GOT3 (cell line): ENCODE data around the gene UNK.
"Not testable (repeated sequence)": the region's sequence is repeated elsewhere in the genome, so short reads cannot be mapped to it uniquely, and the experiment has no call there.

Experiments
- DNase-seq: peaks from one replicate; lab custom pipeline; 2025; ENCODE audit warnings: mixed read lengths; lab: John Stamatoyannopoulos, UW

The UNK gene

DNA sequence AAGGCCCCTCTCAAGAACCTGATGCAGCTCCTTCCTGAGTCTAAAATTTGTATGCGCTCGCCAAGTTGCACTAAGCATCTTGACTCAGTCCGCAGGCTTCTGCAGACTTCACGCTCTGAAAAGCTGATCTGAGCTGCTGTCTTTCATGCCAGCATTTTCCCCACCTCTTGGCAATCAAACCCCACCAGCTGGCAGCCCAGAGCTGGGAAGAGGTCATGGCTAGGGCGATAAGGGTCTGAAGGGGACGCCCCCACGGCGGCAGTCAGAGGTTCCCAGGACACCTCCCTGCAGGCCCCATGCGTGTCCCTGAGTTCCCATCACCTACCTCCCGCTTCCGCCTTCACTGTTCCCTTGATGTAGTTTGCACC lies 64.7 kb downstream of the UNK start:
- no peak for DNase-seq

DNA sequence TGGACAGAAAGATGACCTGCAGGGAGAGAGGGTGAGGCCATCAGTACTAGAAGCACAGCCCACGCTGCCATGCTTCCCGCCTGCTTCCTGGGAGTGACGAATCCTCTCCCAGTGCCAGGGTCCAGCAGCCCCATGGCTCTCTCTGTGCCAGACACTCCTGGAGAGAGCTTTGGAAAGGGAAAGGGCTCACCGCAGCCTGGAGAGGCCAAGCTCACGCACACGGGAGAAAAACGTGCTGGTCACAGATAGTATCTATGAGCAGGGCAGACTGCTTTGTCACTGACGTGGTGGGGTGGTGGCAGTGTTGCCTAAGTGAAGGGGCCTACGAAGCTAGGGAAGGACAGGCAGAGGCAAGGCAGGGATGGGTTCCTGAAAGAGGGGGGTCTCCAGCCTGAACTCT lies 65.1 kb downstream of the UNK start:
- DNase-seq: no peak

DNA sequence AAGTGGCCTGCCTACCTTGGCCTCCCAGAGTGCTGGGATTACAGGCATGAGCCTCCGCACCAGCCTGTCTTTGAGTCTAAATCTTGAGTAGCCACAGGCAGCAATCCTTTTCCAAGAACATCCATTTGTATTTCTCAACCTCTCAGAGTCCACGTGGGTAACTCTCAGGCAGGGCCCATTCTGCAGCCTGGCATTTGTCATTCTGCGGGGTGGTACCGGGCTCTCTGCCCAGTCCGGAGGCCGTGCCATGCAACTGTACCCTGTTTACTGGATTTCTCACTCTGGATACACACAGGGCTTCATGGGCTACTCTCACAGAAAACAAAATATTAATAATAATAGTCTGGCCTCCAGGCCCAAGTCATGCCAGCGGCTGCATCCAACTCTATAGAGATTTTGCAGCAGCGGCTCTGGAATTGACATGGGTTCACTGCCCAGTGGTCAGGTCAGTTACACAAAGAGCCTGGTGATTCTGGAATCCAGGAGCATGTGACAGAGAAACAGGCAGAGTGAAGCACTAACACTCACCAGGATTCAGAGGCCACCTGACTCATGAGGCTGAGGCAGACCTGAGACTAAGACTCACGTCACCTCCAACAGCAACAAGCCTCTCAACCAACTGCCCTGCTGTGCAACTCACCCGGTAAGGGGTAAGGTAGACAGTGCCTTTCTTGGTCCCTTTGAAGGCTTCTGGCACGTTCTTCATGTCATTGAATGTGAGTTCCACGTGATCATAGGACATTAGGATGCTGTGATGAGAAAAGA lies 66.5 kb downstream of the UNK start:
- no peak for DNase-seq

DNA sequence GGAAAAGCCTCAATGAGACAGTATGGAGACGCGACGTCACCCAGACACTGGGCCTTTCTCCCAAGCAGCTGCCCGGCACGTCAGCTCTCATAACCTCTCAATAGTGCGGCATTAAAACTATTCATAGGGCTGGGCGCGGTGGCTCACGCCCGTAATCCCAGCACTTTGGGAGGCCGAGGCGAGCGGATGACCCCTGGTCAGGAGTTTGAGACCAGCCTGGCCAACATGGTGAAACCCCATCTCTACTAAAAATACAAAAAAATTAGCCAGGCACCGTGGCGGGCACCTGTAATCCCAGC lies 67.0 kb downstream of the UNK start:
- not testable (repeated sequence) for DNase-seq

DNA sequence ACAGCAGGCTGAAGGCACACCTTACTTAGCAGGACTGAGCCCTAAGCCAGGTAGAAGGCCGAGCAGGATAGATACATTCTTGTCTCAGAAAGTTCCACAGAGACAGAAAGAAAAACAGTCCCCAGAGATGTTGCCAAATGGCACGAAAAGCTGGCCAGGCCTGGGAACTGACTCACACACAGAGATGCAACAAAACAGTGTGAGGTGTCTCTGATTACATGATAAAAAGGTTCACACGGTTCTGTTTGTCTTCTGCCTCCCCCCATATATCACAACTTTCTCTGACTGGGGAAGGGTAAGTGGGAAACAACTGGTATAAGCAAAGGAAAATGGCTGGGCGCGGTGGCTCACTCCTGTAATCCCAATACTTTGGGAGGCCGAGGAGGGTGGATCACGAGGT lies 68.8 kb downstream of the UNK start:
- no peak for DNase-seq

DNA sequence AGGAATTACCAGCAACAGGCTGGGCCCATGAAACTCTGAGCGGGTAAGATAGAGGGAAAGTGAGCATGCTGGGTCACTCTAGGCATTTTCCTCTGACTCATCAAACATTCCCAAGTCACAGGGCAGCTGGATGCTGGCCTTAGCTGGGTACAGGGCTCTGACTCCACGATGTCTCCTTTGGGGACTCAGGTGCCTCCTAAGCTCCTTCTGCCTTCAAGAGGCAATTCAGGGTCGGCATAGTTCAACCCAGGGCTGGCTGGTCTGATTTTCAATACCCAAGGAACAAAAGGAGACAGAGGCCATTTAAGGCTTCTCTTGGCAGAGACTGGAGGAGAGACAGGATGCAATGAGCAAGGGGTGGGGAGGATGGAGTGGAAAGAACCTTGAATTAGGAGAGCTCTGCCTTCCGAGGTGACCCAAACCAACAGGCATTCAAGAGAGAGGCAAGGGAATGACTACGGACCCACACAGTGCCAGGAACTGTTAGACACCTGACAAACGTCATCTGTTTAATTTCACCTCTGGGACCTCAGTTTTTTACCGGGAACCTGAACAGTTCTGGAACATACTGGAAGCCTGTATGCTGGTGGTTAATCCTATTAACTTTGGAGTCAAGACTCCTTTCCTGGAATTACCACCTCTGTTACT lies 69.6 kb downstream of the UNK start:
- no peak for DNase-seq

DNA sequence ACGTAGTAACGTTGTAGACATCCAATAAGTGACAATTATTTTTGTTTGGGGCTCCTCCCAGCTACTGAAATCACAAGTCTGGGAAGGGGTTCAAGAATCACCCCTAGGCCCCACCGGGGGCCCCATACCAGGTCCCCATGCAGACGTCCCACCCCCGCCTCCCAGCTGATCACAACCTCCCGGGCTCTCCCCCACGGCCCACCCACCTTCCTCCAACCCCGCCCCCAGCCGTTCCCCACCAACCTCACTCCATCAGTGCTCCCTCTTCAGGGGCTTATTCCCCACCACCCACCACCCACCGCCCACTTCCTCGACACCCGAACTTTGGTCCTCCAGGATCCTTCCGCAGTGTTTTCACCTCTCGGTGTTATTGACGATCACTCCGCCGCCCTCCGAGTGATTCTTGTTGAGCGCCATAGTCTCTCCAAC lies 70.3 kb downstream of the UNK start:
- DNase-seq: no peak

DNA sequence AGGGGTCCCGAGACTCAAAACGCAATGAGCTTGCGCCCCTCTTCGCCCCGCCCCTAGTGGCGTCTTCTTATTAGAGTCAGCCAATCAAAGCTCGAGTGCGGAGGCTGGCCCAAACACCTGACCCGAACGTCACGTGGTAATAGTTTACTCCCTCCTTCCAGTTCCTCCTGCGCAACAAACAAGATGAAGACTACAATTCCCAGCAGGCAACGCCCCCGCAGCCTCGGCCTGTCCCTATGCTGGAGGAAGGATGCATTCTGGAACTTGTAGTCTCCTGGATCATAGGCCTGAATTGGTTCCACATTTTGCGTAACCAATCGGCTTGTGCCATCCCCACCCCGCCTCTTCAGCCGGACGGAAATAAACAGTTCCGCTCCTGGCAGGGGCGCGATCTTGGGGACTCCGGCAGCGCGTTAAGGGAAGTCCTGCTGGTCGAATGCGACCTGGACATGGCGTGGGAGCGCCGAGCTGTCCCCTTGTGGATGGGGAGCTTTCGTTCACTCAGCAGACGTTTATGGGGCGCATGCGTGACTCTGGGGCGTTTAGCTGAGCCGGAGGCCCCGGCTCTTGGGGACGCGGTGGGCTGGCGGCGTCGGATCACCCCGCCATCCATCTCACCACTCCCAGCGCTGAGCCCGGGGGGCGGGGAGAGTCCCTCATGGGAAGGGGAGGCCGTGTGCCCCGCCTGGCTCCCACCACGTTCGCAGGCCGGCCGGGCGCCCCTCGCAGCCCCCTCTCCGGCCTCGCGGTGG lies 70.9 kb downstream of the UNK start, which contains the start of gene WBP2:
TSS of gene WBP2 (minus strand) at position 26 of the 752 bp plus-strand sequence. CDS start 38 bp downstream, outside the sequence.
- peak; percentile 91 for DNase-seq

DNA sequence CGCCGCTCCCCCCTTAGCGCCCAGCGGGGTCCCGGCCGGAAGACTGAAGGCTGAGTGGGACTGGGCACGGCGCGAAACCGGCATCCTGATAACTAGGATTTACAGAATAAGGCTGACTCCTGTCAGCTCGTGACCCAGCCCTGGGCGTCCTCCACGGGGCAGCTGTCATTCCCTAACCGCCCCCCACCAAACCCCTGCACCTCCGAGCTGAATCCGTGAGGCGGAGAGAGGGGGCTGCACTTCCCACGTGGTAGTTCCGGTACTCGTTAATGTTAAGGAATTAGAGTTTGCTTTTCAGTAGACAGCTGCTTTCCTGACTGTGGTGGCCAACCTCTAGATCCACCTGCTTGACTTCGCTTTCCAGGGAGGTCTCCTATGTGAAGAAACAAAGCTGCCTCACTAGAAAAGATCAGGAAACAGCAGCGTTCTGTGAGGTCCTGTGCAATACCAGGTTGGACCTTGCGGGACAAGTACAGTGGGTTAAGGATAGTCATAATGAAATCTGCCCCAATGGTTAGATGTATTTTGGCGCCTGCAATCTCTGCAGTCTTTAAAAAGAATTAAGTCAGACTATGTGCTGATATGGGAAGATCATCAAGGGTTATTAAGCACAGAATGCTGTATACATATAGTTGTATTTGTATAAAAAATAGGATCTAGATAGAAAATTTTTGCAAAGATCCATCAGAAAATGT lies 71.6 kb downstream of the UNK start:
- DNase-seq: no peak

DNA sequence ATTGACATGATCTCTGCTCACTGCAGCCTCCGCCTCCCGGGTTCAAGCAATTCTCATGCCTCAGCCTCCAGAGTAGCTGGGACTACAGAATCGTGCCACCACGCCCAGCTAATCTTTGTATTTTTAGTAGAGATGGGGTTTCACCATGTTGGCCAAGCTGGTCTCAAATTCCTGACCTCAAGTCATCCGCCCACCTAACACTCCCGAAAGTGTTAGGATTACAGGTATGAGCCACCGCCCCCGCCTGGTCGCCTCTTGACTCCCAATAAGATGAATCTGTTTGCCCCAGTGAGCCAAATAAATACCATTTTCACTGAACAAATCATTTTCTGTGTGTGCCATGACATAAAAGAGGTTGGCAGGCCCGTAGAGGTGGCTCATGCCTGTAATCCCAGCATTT lies 74.8 kb downstream of the UNK start:
- DNase-seq: not testable (repeated sequence)

DNA sequence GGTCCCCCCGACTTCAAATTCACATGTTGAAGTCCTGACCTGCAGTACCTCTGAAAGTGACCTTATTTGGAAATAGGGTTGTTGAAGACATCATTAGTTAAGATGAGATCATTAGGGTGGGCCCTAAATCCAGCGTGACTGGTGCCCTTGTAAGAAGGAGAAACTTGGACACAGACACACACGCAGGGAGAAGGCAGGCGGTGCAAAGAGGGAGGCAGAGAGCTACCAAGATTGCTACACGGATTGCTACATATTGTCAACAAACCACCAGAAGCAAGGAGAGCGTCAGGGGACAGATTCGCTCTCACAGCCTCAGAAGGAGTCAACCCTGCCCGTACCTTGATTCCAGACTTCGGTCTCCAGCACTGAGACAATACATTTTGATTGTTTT lies 77.3 kb downstream of the UNK start:
- no peak for DNase-seq

DNA sequence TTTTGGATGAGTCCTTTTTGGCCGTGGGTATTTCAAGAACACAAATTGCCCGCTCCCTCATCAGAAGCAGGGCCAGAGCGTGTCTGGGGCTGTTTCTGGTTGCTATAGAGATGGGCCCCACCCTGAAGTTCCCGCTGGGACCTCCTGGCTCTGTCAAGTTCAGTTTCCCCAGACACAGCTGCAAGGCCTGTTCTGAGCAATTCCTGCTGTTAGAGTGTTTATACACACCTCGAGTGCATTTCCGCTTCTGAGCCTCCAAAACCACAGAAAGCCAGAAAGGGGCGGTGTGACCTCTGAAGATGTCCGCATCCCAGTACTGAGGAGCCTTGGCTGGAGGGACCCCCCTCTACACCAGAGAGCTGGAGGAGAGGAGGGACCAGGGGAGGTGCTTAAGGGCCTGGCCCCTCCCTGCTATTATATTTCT lies 79.9 kb downstream of the UNK start:
- DNase-seq: no peak

DNA sequence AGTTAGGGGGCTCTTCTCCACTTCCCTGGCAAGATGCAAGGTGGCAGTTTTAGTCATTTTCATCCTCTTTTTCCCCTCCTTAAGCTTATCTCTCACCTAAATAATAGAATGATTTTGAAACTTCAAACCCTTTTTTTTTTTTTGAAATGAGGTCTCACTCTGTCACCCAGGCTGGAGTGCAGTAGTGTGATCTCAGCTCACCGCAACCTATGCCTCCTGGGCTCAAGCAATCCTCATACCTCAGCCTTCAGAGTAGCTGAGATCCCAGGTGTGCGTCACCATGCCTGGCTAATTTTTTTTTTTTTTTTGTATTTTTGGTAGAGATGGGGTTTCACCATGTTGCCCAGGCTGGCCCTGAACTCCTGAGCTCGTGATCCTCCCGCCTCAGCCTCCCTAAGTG lies 80.3 kb downstream of the UNK start:
- DNase-seq: not testable (repeated sequence)

DNA sequence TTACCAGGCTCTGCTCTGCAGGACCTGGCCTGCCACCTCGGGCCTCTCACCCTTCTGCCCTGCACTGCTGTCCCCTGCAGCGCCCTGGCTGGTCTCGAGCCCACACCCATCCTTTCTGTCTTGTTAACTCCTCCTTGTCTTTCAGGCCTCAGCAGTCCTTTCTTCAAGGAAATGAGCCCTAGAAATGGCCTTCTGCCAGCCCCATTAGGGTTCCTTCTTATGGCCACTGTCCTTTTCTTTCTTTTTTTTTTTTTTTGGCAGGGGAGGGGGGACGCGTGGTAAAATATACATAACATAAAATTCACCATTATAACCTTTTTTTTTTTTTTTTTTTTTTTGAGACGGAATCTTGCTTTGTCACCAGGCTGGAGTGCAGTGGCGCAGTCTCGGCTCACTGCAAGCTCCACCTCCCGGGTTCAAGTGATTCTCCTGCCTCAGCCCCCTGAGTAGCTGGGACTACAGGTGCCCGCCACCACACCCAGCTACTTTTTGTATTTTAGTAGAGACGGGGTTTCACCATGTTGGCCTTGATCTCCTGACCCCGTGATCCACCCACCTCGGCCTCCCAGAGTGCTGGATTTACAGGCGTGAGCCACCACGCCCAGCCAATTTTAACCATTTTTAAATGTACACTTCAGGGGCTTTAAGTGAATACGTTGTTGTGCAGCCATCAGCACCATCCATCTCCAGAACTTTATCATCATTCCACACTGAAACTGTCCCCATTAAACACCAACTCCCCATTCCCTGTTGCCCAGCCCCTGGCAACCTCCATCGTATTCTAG lies 81.0 kb downstream of the UNK start:
- not testable (repeated sequence) for DNase-seq

DNA sequence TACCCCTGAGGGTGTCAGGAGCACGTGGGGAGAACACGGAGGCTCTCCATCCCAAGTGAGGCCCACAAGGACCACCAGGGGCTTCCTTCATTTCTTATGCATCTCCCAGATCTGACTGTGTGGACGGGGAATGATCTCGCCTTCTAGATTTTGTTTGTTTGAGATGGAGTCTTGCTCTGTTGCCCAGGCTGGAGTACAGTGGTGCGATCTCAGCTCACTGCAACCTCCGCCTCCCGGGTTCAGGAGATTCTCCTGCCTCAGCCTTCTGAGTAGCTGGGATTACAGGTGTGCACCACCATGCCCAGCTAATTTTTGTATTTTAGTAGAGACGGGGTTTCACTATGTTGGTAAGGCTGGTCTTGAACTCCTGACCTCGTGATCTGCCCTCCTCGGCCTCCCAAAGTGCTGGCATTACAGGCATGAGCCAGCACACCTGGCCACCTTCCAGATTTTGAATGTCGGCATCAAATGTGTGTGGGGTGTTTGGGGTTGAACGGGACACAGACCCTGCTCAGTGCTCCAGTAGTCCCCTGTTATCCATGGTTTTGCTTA lies 84.2 kb downstream of the UNK start:
- not testable (repeated sequence) for DNase-seq

DNA sequence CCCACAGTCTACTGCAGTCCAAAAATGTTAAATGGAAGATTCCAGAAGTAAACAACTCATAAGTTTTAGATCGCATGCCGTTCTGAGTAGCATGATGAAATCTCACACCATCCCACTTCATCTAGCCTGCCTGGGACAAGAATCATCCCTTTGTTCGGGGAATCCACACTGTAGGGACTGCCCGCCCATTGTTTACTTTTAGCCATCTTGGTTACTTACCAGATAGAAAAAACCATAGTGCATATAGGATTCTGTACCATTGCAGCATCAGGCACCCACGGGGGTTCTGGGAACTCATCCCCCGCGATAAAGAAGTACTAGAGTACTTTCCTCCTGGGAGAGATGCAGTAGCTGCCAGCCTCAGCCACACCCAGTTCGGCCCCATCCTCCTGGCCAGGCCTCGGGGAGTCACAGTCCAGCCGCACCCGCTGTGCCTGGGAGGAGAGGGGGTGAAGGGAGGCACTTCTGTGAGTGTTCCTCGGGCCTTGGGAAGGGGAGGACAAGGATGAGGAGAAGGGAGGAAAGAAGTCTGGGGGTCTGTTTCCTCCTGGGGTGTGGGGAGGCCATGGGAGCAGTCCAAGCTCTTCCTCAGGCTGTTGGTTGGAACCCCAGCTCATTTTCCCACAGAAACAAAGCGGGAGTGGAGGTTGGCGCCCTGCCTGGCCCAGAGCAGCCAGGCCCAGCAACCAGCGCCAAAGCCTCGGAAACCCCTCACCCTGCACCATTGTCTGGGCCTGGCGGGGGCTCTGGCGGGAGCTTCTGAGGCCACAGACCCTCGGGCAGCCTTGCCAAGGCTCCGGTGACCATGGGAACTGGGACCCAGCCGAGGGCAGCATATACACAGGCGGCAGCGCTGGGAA lies 84.9 kb downstream of the UNK start:
- no peak for DNase-seq

DNA sequence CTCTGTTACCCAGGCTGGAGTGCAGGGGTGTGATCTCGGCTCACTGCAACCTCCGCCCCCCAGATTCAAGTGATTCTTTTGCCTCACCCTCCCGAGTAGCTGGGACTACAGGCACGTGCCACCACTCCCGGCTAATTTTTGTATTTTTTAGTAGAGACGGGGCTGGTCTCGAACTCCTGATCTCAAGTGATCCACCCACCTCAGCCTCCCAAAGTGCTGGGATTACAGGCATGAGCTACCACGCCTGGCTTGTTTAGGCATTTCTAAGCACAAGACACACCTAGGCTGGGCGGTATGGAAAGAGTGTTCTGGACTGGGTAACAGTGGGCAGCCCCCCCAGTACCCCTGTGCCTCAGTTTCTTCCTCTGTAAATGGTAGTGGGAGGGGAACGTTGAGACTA lies 85.6 kb downstream of the UNK start:
- not testable (repeated sequence) for DNase-seq

DNA sequence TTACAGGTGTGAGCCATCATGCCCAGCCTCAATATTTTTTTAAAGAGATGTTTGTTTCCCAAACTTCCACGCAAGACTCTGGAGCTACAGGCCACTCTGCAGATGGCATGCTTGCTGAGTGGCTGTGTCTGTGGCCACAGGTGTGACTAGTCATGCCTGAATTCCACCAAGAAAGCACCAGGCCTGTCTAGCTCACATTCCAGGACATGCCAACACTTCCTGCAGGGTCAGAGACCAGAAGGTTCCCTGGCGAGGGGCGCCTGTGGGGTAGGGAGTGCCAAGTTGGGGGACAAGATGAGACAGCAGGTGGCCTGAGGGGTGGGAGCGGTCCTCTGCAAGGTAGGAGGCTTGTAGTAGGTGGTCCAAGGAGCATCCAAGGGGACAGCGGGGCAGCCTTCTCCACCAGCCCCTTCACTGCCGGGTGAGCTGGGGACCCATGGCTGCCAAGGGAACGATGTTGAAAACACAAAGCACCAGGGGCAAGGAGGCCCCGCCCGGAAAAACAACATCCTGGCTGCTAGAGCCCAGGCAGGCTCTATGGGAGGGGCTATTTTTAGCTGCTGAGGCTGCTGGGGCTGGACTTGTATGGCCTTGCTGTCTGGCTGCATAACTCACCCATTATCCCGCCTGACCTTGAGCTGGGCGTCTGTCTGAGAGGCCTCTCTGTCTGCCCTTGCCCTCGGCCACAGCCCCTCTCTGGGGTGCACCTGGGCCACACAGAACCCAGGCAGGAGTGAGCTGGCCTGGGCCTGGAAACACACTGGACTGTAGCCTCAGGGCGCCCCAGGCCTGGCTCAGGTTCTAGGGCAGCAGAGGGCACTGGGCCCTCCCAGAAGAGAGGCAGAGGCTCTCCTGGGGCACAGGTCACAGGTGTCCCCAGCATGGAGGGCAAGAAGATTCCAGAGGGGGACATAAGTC lies 88.1 kb downstream of the UNK start:
- DNase-seq: no peak

DNA sequence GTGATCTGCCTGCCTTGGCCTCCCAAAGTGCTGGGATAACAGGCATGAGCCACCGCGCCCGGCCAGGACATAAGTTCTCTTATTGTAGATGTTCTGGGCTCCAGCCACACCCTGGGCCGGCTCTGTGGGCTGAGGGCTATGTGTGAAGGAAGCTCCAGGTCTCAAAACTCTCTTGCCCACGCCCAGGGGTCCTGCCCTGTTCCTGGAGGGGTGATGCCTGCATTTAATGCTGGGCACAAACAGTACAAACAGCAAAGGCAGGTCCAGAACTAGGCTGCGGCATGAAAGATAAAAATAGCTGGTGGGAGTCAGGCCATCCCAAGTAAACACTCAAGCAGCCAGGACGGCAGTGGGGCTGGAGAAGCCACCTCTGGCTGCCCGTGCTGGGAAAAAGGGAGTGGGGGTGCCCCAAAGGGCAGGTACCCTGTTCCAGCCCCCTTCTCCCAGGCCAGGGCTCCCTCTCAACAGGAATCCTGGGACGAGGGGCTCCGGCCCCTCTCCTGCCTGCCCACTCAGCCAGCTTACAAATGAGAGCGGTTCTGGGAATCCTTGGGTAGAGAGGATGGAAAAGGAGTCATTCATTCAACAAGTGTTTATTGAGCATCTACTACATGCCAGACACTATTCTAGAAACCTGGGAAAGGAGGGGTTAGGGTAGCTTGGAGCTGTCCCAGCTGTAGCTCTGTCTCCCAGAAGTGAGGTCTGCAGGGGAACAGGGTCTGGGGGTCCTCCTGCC lies 89.1 kb downstream of the UNK start:
- DNase-seq: no peak
